ENCODE data around the gene CISD3.

The CISD3 gene

GRCh38 chr17:38749223-38750043 lies 19.3 kb downstream of the CISD3 start (continued):
- TF ChIP-seq, protein P1, sequence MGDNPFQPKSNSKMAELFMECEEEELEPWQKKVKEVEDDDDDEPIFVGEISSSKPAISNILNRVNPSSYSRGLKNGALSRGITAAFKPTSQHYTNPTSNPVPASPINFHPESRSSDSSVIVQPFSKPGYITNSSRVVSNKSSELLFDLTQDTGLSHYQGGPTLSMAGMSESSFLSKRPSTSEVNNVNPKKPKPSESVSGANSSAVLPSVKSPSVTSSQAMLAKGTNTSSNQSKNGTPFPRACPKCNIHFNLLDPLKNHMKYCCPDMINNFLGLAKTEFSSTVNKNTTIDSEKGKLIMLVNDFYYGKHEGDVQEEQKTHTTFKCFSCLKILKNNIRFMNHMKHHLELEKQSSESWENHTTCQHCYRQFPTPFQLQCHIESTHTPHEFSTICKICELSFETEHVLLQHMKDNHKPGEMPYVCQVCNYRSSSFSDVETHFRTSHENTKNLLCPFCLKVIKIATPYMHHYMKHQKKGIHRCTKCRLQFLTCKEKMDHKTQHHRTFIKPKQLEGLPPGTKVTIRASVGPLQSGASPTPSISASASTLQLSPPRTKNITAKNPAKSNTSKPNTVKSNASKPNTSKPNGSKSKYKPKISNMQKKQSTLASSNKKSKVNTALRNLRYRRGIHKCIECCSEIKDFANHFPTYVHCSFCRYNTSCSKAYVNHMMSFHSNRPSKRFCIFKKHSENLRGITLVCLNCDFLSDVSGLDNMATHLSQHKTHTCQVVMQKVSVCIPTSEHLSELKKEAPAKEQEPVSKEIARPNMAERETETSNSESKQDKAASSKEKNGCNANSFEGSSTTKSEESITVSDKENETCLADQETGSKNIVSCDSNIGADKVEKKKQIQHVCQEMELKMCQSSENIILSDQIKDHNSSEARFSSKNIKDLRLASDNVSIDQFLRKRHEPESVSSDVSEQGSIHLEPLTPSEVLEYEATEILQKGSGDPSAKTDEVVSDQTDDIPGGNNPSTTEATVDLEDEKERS (tag by site-specific recombination; IDR thresholded peaks at IDR 0.05) = no peak
- TF ChIP-seq ZNF776 (tag by site-specific recombination; IDR thresholded peaks at IDR 0.05; ENCODE audit: borderline replicate concordance) = no peak
- TF ChIP-seq ZNF830 (tag by site-specific recombination; IDR thresholded peaks at IDR 0.05; ENCODE audit: low read depth) = no peak
- TF ChIP-seq, protein P2, sequence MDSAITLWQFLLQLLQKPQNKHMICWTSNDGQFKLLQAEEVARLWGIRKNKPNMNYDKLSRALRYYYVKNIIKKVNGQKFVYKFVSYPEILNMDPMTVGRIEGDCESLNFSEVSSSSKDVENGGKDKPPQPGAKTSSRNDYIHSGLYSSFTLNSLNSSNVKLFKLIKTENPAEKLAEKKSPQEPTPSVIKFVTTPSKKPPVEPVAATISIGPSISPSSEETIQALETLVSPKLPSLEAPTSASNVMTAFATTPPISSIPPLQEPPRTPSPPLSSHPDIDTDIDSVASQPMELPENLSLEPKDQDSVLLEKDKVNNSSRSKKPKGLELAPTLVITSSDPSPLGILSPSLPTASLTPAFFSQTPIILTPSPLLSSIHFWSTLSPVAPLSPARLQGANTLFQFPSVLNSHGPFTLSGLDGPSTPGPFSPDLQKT (IDR thresholded peaks at IDR 0.05; ENCODE audit: borderline replicate concordance, low read depth, low read length) = no peak
- no peak for TF ChIP-seq ZNF704 (tag by site-specific recombination; IDR thresholded peaks at IDR 0.05)
- TF ChIP-seq ZNF426 (tag by site-specific recombination; IDR thresholded peaks at IDR 0.05) = no peak
- TF ChIP-seq KLF8 (tag by site-specific recombination; IDR thresholded peaks at IDR 0.05) = peak; percentile 96
- no peak for TF ChIP-seq ZNF169 (tag by site-specific recombination; IDR thresholded peaks at IDR 0.05)
- no peak for TF ChIP-seq ZNF621 (tag by site-specific recombination; IDR thresholded peaks at IDR 0.05)
- peak; percentile 96 for TF ChIP-seq IKZF3 (tag by site-specific recombination; IDR thresholded peaks at IDR 0.05)
- TF ChIP-seq ZNF2 (tag by site-specific recombination; IDR thresholded peaks at IDR 0.05) = 0 out of 2 replicates have a peak, but pooled peaks have one; percentile 29
- TF ChIP-seq, protein P3, sequence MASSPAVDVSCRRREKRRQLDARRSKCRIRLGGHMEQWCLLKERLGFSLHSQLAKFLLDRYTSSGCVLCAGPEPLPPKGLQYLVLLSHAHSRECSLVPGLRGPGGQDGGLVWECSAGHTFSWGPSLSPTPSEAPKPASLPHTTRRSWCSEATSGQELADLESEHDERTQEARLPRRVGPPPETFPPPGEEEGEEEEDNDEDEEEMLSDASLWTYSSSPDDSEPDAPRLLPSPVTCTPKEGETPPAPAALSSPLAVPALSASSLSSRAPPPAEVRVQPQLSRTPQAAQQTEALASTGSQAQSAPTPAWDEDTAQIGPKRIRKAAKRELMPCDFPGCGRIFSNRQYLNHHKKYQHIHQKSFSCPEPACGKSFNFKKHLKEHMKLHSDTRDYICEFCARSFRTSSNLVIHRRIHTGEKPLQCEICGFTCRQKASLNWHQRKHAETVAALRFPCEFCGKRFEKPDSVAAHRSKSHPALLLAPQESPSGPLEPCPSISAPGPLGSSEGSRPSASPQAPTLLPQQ (tag by site-specific recombination; IDR thresholded peaks at IDR 0.05) = peak; percentile 61
- TF ChIP-seq GLI2 (tag by site-specific recombination; IDR thresholded peaks at IDR 0.05; ENCODE audit: borderline replicate concordance, low read depth) = no peak
- no peak for TF ChIP-seq ZNF785 (tag by site-specific recombination; IDR thresholded peaks at IDR 0.05)
- no peak for TF ChIP-seq ZNF266 (tag by site-specific recombination; IDR thresholded peaks at IDR 0.05; ENCODE audit: low read depth)
- TF ChIP-seq ZBTB48 (tag by site-specific recombination; IDR thresholded peaks at IDR 0.05) = no peak
- TF ChIP-seq ZNF645 (tag by site-specific recombination; IDR thresholded peaks at IDR 0.05) = no peak
- TF ChIP-seq ZSCAN16 (tag by site-specific recombination; IDR thresholded peaks at IDR 0.05) = no peak
- TF ChIP-seq OSR2 (tag by site-specific recombination; IDR thresholded peaks at IDR 0.05) = no peak
- TF ChIP-seq ZNF302 (tag by site-specific recombination; IDR thresholded peaks at IDR 0.05; ENCODE audit: low read depth) = no peak
- no peak for TF ChIP-seq ZNF223 (tag by site-specific recombination; IDR thresholded peaks at IDR 0.05)
- TF ChIP-seq ZIC2 (tag by site-specific recombination; IDR thresholded peaks at IDR 0.05) = no peak
- 0 out of 2 replicates have a peak, but pooled peaks have one; percentile 39 for TF ChIP-seq ZSCAN5A (tag by site-specific recombination; IDR thresholded peaks at IDR 0.05)
- TF ChIP-seq ZNF311 (tag by site-specific recombination; IDR thresholded peaks at IDR 0.05; ENCODE audit: borderline replicate concordance) = no peak
- no peak for TF ChIP-seq ZNF707 (tag by site-specific recombination; IDR thresholded peaks at IDR 0.05)
- TF ChIP-seq, protein P4, sequence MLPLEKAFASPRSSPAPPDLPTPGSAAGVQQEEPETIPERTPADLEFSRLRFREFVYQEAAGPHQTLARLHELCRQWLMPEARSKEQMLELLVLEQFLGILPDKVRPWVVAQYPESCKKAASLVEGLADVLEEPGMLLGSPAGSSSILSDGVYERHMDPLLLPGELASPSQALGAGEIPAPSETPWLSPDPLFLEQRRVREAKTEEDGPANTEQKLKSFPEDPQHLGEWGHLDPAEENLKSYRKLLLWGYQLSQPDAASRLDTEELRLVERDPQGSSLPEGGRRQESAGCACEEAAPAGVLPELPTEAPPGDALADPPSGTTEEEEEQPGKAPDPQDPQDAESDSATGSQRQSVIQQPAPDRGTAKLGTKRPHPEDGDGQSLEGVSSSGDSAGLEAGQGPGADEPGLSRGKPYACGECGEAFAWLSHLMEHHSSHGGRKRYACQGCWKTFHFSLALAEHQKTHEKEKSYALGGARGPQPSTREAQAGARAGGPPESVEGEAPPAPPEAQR (tag by site-specific recombination; IDR thresholded peaks at IDR 0.05) = no peak
- no peak; the same call in 1 of the 2 replicates for TF ChIP-seq ZNF561 (tag by site-specific recombination; IDR thresholded peaks at IDR 0.05; ENCODE audit: borderline replicate concordance)
- no peak for TF ChIP-seq ZNF837 (tag by site-specific recombination; IDR thresholded peaks at IDR 0.05)
- peak; percentile 68; the same call in 1 of the 2 replicates for TF ChIP-seq ZFP69B (tag by site-specific recombination; IDR thresholded peaks at IDR 0.05)

All from HEK293 (cell line).